ENCODE data around the gene IRF9.

GRCh38 chr14:24113379-24113800 lies 47.7 kb upstream of the IRF9 start:
- no peak for TF ChIP-seq YY1 (IDR thresholded peaks at IDR 0.05; ENCODE audit: insufficient read depth, insufficient read length)
- no peak for TF ChIP-seq ZNF274 (IDR thresholded peaks at IDR 0.05; ENCODE audit: low read depth, low read length)
- TF ChIP-seq SUZ12 (IDR thresholded peaks at IDR 0.05; ENCODE audit: extremely low read depth, insufficient read depth, insufficient read length): no peak
